ENCODE data around the gene STYXL1. TPM values are rescaled to one million over a fixed set of nuclear protein-coding genes. Genes with fewer than 3 reads are reported as not detected.

The STYXL1 gene
- total RNA-seq, 1 donor from 2014 or later: 45.3 TPM

DNA sequence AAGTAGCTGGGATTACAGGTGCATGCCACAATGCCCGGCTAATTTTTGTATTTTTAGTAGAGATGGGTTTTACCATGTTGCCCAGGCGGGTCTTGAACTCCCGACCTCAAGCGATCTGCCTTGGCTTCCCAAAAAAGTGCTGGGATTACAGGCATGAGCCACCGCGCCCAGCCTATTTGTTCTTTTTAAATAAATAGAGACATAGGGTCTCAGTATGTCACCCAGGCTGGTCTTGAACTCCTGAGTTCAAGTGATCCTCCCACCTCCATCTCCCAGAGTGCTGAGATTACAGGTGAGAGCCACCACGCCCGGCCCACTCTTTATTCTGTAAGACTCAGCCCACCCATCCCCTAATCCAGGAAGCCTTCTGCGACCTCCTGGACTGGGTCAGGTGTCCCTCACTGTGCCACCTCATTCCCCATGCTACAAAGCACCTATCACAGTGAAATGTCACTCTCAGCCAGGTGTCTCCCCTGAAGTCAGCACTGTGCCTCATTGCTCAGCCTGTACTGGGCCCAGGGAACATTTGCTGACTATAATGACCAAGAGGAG is 56.2 kb downstream of the STYXL1 start:
- no peak for FAIRE-seq
- Histone ChIP-seq H3K79me2 (ENCODE audit: insufficient read depth, low read length) (no peaks in the 10 kb centered on the region), H3K27ac (ENCODE audit: low read depth, low read length) (no peak overlapping the region), H2AFZ (ENCODE audit: low read depth, low read length) (no peak overlapping the region), H3K4me3 (ENCODE audit: insufficient read depth, low read depth, low read length) (no peak overlapping the region), H4K20me1 (ENCODE audit: insufficient read depth, low read length) (peaks cover 9% of the 10 kb centered on the region), H3K9ac (ENCODE audit: low read length) (no peak overlapping the region), H3K4me2 (ENCODE audit: low read length) (no peak overlapping the region), H3K4me1 (ENCODE audit: insufficient read depth, low read length) (peaks cover 16% of the 10 kb centered on the region), H3K27me3 (ENCODE audit: insufficient read depth, low read length) (no peaks in the 10 kb centered on the region), H3K36me3 (ENCODE audit: insufficient read depth, low read length) (peaks cover 3% of the 10 kb centered on the region), H3K9me3 (ENCODE audit: insufficient read depth, low read depth, low read length) (no peaks in the 10 kb centered on the region)
- peaks cover 9% of the 10 kb centered on the region for H3K4me1 Mint-ChIP-seq (ENCODE audit: low read depth, unreplicated experiment)
- peaks cover 15% of the 10 kb centered on the region for H3K36me3 Mint-ChIP-seq (ENCODE audit: low read depth, unreplicated experiment)
- no peak for DNase-seq (ENCODE audit: low read depth)
- TF ChIP-seq, protein P1, sequence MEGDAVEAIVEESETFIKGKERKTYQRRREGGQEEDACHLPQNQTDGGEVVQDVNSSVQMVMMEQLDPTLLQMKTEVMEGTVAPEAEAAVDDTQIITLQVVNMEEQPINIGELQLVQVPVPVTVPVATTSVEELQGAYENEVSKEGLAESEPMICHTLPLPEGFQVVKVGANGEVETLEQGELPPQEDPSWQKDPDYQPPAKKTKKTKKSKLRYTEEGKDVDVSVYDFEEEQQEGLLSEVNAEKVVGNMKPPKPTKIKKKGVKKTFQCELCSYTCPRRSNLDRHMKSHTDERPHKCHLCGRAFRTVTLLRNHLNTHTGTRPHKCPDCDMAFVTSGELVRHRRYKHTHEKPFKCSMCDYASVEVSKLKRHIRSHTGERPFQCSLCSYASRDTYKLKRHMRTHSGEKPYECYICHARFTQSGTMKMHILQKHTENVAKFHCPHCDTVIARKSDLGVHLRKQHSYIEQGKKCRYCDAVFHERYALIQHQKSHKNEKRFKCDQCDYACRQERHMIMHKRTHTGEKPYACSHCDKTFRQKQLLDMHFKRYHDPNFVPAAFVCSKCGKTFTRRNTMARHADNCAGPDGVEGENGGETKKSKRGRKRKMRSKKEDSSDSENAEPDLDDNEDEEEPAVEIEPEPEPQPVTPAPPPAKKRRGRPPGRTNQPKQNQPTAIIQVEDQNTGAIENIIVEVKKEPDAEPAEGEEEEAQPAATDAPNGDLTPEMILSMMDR (IDR thresholded peaks at IDR 0.05; ENCODE audit: insufficient read depth, low read depth, low read length): no peak
- TF ChIP-seq EZH2 (IDR thresholded peaks at IDR 0.05; ENCODE audit: insufficient read depth, low read length): no peak
- H3K4me3 Mint-ChIP-seq (ENCODE audit: unreplicated experiment): no peak overlapping the region
- H3K9me3 Mint-ChIP-seq (ENCODE audit: unreplicated experiment): no peaks in the 10 kb centered on the region
- H3K27ac Mint-ChIP-seq (ENCODE audit: unreplicated experiment): no peak overlapping the region
- no peaks in the 10 kb centered on the region for H3K27me3 Mint-ChIP-seq (ENCODE audit: low read depth, unreplicated experiment)

DNA sequence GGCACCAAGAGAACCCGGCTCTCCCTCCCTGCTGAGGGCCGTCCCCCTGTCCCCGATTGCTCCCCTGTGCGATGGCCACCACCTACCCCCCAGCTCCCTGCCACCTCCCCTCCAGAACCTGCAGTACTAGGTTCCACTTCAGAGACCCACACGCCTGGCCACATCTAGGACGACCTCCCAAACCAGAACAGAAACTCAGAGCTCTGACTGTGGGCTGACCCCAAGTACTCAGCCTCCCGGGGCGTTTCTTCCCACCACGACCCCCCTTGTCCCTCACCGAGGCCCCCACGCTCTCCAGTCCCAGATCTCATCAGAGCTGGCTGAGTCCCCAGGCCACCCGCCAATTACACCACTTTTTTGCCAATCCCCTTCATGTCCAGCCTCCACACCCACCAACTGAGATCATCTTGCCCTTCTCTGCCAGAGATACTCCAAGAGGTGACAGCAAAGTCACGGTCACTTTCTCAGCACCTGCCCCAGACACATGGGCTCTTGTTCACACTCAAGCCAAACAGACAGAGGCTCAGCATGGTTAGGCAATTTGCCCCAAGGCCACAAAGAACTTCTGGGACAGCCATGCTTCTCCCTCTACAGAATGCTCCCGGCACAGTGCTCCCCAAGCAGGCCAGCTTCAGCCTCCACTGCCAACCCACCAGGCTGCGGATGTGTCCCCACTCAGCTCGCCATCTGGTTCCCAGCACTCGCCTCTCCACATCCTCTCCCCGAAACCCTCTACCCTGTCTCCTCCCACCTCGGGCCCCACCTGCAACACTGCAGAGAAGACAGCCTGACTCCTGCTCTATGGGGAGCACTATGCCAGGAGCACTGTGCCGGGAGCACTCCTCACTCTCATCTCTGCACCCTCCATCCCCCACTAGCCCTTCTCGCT is 58.1 kb downstream of the STYXL1 start:
- Histone ChIP-seq H3K4me2 (ENCODE audit: low read length) (no peak overlapping the region), H3K79me2 (ENCODE audit: insufficient read depth, low read length) (no peaks in the 10 kb centered on the region), H3K27me3 (ENCODE audit: insufficient read depth, low read length) (no peaks in the 10 kb centered on the region), H3K36me3 (ENCODE audit: insufficient read depth, low read length) (no peaks in the 10 kb centered on the region), H4K20me1 (ENCODE audit: insufficient read depth, low read length) (peaks cover 9% of the 10 kb centered on the region), H3K27ac (ENCODE audit: low read depth, low read length) (no peak overlapping the region), H3K9ac (ENCODE audit: low read length) (no peak overlapping the region), H2AFZ (ENCODE audit: low read depth, low read length) (no peak overlapping the region), H3K9me3 (ENCODE audit: insufficient read depth, low read depth, low read length) (no peaks in the 10 kb centered on the region), H3K4me3 (ENCODE audit: insufficient read depth, low read depth, low read length) (no peak overlapping the region), H3K4me1 (ENCODE audit: insufficient read depth, low read length) (peaks cover 11% of the 10 kb centered on the region)
- Mint-ChIP-seq H3K4me3 (ENCODE audit: unreplicated experiment) (no peak overlapping the region), H3K36me3 (ENCODE audit: low read depth, unreplicated experiment) (peaks cover 11% of the 10 kb centered on the region), H3K4me1 (ENCODE audit: low read depth, unreplicated experiment) (peaks cover 9% of the 10 kb centered on the region), H3K9me3 (ENCODE audit: unreplicated experiment) (no peaks in the 10 kb centered on the region), H3K27me3 (ENCODE audit: low read depth, unreplicated experiment) (no peaks in the 10 kb centered on the region), H3K27ac (ENCODE audit: unreplicated experiment) (peak overlapping the region; percentile 3)
- DNase-seq (ENCODE audit: low read depth) (no peak), FAIRE-seq (no peak)
- TF ChIP-seq, protein P1 (IDR thresholded peaks at IDR 0.05; ENCODE audit: insufficient read depth, low read depth, low read length): no peak
- no peak for TF ChIP-seq EZH2 (IDR thresholded peaks at IDR 0.05; ENCODE audit: insufficient read depth, low read length)

All from astrocyte (in vitro differentiated cells and primary cell).